ENCODE results near the gene FLT3LG. TPM values are rescaled to one million over a fixed set of nuclear protein-coding genes. Genes with fewer than 3 reads are reported as not detected.

Gene FLT3LG
- total RNA-seq, 2 donors from 2014 or later = 0.52 to 0.66 TPM

DNA sequence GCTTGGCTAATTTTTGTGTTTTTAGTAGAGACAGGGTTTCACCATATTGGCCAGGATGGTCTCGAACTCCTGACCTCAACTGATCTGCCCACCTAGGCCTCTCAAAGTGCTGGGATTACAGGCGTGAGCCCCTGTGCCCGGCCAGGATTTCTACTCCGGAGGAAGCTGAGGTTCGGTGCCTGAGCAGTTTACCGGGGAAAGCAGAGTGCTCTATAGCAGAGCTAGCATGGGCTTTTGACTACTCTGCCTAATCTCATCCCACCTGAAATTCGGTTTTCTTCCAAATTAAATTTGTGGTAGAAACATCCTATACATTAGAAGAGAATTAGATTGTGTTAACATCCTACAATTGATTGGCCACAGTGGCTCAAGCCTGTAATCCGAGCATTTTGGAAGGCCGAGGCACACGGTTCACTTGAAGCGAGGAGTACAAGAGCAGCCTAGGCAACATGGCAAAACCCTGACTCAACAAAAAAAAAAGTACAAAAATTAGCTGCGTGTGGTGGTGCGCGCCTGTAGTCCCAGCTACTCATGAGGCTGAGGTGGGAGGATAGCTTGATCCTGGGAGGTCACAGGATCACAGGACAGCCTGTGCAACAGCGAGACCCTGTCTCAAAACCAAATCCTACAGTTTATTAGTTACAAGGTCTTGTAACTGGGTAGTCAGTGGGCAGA, 15.0 kb downstream of the FLT3LG start:
- no peak for TF ChIP-seq POLR2A (IDR thresholded peaks at IDR 0.05)
- TF ChIP-seq, protein P1, sequence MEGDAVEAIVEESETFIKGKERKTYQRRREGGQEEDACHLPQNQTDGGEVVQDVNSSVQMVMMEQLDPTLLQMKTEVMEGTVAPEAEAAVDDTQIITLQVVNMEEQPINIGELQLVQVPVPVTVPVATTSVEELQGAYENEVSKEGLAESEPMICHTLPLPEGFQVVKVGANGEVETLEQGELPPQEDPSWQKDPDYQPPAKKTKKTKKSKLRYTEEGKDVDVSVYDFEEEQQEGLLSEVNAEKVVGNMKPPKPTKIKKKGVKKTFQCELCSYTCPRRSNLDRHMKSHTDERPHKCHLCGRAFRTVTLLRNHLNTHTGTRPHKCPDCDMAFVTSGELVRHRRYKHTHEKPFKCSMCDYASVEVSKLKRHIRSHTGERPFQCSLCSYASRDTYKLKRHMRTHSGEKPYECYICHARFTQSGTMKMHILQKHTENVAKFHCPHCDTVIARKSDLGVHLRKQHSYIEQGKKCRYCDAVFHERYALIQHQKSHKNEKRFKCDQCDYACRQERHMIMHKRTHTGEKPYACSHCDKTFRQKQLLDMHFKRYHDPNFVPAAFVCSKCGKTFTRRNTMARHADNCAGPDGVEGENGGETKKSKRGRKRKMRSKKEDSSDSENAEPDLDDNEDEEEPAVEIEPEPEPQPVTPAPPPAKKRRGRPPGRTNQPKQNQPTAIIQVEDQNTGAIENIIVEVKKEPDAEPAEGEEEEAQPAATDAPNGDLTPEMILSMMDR (IDR thresholded peaks at IDR 0.05) = no peak
- Histone ChIP-seq H3K4me1 (peaks cover 31% of the 10 kb centered on the region), H3K9me3 (no peaks in the 10 kb centered on the region), H3K27ac (peak overlapping the region in 3 of 4 donors; percentile 87 to 94 (median 90)), H3K27me3 (no peaks in the 10 kb centered on the region), H3K4me3 (peak overlapping the region; percentile 94 to 100), H3K36me3 (replicated peaks in 1 of 2; ENCODE audit: insufficient read depth in 1 of 2, low read depth in 2 of 2) (peaks cover 17 to 31% of the 10 kb centered on the region in 2 donors)
- no peak for ATAC-seq
- 20% methylated on average over 15 of the region's 15 CpGs for WGBS, 2 donors
- intact Hi-C loops (cut with DNase I) = no loop called here
- DNase-seq = no peak

DNA sequence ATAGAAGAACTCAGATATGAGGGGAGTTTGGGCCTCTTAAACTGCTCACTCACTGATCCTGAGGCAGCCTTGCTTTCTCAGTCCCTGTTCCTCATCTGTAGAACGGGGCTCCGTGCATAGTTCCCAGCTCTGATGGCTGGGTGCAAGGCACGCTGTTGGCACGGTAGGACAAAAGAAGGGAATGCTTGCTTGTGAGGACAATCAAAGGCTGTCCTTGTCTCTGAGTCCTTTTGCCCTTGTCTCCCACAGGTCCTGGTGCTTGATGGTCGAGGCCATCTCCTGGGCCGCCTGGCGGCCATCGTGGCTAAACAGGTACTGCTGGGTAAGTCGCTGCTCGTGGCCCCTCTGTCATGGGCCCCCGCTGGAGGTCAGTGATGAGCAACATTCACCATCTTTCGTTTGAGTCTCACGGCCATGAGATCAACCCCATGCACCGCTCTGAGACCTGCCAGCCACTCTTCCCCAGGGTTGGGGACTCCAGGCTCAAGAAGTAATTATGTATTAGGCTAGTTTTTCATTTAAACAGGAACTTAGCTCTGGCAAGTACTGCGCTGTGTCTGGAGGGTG, 15.7 kb downstream of the FLT3LG start:
- H3K27me3 ChIP-seq = no peaks in the 10 kb centered on the region
- ATAC-seq (no peak), DNase-seq (no peak)
- no peak overlapping the region for H3K4me3 ChIP-seq
- peaks cover 17 to 31% of the 10 kb centered on the region in 2 donors for H3K36me3 ChIP-seq (replicated peaks in 1 of 2; ENCODE audit: insufficient read depth in 1 of 2, low read depth in 2 of 2)
- no peak for TF ChIP-seq POLR2A (IDR thresholded peaks at IDR 0.05)
- TF ChIP-seq, protein P1 (IDR thresholded peaks at IDR 0.05) = no peak
- peak overlapping the region in 3 of 4 donors; percentile 87 to 94 (median 90) for H3K27ac ChIP-seq
- intact Hi-C loops (cut with DNase I) = no loop called here
- 44 to 51% methylated on average over 6 to 15 of the region's 15 CpGs for WGBS, 2 donors
- peaks cover 31% of the 10 kb centered on the region for H3K4me1 ChIP-seq
- no peaks in the 10 kb centered on the region for H3K9me3 ChIP-seq

DNA sequence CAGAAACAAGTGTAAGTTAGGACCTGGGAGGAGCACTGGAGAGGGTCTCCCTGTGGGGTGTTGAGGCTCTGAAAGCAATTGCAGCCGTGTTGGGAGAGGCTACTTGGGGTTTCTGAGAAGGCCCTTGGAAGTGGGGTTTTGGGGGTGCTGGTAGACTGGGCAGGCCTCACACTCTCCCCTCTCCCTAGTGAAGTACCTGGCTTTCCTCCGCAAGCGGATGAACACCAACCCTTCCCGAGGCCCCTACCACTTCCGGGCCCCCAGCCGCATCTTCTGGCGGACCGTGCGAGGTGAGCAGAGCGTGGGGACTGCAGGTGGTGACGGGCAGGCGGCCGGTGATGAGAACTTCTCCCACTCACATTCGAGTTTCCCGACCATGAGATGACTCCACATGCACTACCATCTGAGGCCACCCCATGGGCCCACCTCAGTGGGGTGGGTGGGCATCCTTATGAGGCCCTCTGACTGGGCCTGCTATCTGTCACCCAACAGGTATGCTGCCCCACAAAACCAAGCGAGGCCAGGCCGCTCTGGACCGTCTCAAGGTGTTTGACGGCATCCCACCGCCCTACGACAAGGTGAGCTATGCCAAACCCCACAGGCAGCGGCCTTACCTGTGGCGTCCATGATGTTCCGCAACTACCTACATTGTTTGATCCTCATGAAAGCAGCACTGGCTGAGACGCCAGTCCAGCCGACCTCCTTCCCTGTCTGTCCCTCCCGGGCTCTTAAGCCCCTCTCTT, 16.4 kb downstream of the FLT3LG start:
- no peak overlapping the region for H3K4me3 ChIP-seq
- TF ChIP-seq, protein P1 (IDR thresholded peaks at IDR 0.05) = no peak
- H3K27ac ChIP-seq = peak overlapping the region in 3 of 4 donors; percentile 87 to 94 (median 90)
- peaks cover 36% of the 10 kb centered on the region for H3K4me1 ChIP-seq
- DNase-seq (no peak), ATAC-seq (no peak)
- peaks cover 17 to 31% of the 10 kb centered on the region in 2 donors for H3K36me3 ChIP-seq (replicated peaks in 1 of 2; ENCODE audit: insufficient read depth in 1 of 2, low read depth in 2 of 2)
- intact Hi-C loops (cut with DNase I) = no loop called here
- 60 to 79% methylated on average over 3 to 27 of the region's 27 CpGs for WGBS, 2 donors
- H3K9me3 ChIP-seq = no peaks in the 10 kb centered on the region
- H3K27me3 ChIP-seq = no peaks in the 10 kb centered on the region

DNA sequence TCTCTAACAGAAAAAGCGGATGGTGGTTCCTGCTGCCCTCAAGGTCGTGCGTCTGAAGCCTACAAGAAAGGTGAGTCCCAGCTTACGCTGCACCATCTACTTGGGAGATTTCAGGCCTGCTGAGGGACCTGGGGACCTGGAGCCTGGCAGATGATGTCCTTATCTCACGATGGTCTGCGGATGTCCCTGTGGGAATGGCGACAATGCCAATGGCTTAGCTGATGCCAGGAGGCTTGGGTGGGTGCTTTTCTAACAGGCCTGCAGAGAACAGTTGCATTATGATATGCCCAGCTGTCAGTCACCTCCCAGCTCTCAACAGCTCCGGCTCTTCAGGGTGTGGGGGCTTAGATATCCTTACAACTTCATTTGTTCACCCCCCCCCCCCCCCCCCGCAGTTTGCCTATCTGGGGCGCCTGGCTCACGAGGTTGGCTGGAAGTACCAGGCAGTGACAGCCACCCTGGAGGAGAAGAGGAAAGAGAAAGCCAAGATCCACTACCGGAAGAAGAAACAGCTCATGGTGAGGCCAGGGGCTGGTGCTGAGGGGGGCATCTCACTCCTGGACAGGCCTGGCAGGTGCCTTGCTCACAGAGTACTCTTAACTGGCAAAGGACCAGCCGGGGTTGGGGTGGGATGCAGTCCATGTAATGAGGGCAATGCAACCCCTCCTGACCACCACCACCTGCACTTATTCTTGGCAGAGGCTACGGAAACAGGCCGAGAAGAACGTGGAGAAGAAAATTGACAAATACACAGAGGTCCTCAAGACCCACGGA, 17.2 kb downstream of the FLT3LG start:
- no peak for TF ChIP-seq POLR2A (IDR thresholded peaks at IDR 0.05)
- TF ChIP-seq, protein P1 (IDR thresholded peaks at IDR 0.05) = no peak
- H3K4me3 ChIP-seq = no peak overlapping the region
- peaks cover 17 to 31% of the 10 kb centered on the region in 2 donors for H3K36me3 ChIP-seq (replicated peaks in 1 of 2; ENCODE audit: insufficient read depth in 1 of 2, low read depth in 2 of 2)
- peak overlapping the region in 3 of 4 donors; percentile 87 to 94 (median 90) for H3K27ac ChIP-seq
- no peaks in the 10 kb centered on the region for H3K9me3 ChIP-seq
- ATAC-seq (no peak), DNase-seq (no peak)
- H3K4me1 ChIP-seq = peaks cover 39% of the 10 kb centered on the region
- intact Hi-C loops (cut with DNase I) = no loop called here
- 37 to 55% methylated on average over 5 to 16 of the region's 17 CpGs for WGBS, 2 donors
- no peaks in the 10 kb centered on the region for H3K27me3 ChIP-seq
